KG1 (cell line): ENCODE results near the gene KRT9.
"Not testable (repeated sequence)": the region's sequence is repeated elsewhere in the genome, so short reads cannot be mapped to it uniquely, and the experiment has no call there.

Source experiments
- DNase-seq: peaks from one replicate; lab custom pipeline; 2025; lab: John Stamatoyannopoulos, UW

KRT9 gene

GRCh38 chr17:41571561-41572434 is at the start of gene KRT9:
KRT9 (minus strand) TSS chr17:41572059; CDS start chr17:41571992, 67 bp downstream.
- no peak for DNase-seq

- DNase-seq, result not testable (repeated sequence)
Measured at GRCh38 chr17:41621435-41621817, 49.6 kb upstream of the KRT9 start.

GRCh38 chr17:41620583-41621434 is 49.0 kb upstream of the KRT9 start:
- no peak for DNase-seq

- not testable (repeated sequence) for DNase-seq
Measured at GRCh38 chr17:41619927-41620582, 48.2 kb upstream of the KRT9 start.

- no peak for DNase-seq
Measured at GRCh38 chr17:41619036-41619926, 47.4 kb upstream of the KRT9 start.

GRCh38 chr17:41618341-41619035 is 46.6 kb upstream of the KRT9 start:
- no peak for DNase-seq

GRCh38 chr17:41617698-41618097 is 45.8 kb upstream of the KRT9 start:
- DNase-seq, result no peak

- no peak for DNase-seq
Measured at GRCh38 chr17:41617136-41617535, 45.3 kb upstream of the KRT9 start.

- not testable (repeated sequence) for DNase-seq
Measured at GRCh38 chr17:41616486-41616885, 44.6 kb upstream of the KRT9 start.

- no peak for DNase-seq
Measured at GRCh38 chr17:41615454-41615853, 43.6 kb upstream of the KRT9 start.

GRCh38 chr17:41614767-41615166 is 42.9 kb upstream of the KRT9 start:
- not testable (repeated sequence) for DNase-seq

GRCh38 chr17:41614098-41614497 is 42.2 kb upstream of the KRT9 start:
- DNase-seq, result no peak

- no peak for DNase-seq
Measured at GRCh38 chr17:41613277-41614082, 41.6 kb upstream of the KRT9 start.

- not testable (repeated sequence) for DNase-seq
Measured at GRCh38 chr17:41612376-41613160, 40.7 kb upstream of the KRT9 start, which contains the start of gene KRT16. KRT16 (minus strand) TSS chr17:41612767; CDS start chr17:41612688, 79 bp downstream.

GRCh38 chr17:41610965-41611640 is 39.2 kb upstream of the KRT9 start:
- no peak for DNase-seq

GRCh38 chr17:41610061-41610517 is 38.2 kb upstream of the KRT9 start:
- not testable (repeated sequence) for DNase-seq

GRCh38 chr17:41606930-41607329 is 35.1 kb upstream of the KRT9 start:
- not testable (repeated sequence) for DNase-seq

- no peak for DNase-seq
Measured at GRCh38 chr17:41602524-41602923, 30.7 kb upstream of the KRT9 start.
